HCT116 (cell line): ENCODE data around the gene PHYKPL.

Experiments
- ATF3 ChIP-seq: IDR thresholded peaks from 2 replicates; pipeline ENCODE4 v1.6.1; 2012
- CTCF ChIP-seq, 3 experiments: fragments of 200-600 bp in 1 of 3; sonication (generic) in 1 of 3; IDR thresholded peaks in 2 of 3; conservative IDR thresholded peaks in 1 of 3; 2 replicates each; pipeline ENCODE4 v1.5.1; 2012 to 2017; ENCODE audit warnings: low read depth in 2 of 3, low read length in 2 of 3, antibody characterized with exemption in 1 of 3, borderline replicate concordance in 1 of 3, control low read depth in 1 of 3, mild to moderate bottlenecking in 1 of 3, mixed read lengths in 1 of 3, mixed run types in 1 of 3, moderate library complexity in 1 of 3; ENCODE audit not compliant: insufficient read depth in 1 of 3
- EGR1 ChIP-seq: IDR thresholded peaks from 2 replicates; pipeline ENCODE4 v1.6.1; 2012; ENCODE audit warnings: low read depth
- EZH2 ChIP-seq: fragments of 200-600 bp; sonication (generic); IDR thresholded peaks from 2 replicates; pipeline ENCODE4 v1.6.1; 2017; ENCODE audit warnings: antibody characterized with exemption, mixed run types
- EZH2phosphoT487 ChIP-seq: fragments of 200-600 bp; IDR thresholded peaks from 2 replicates; pipeline ENCODE4 v1.6.1; 2018; ENCODE audit warnings: antibody characterized with exemption, borderline replicate concordance
- JUND ChIP-seq: IDR thresholded peaks from 2 replicates; pipeline ENCODE4 v1.6.1; 2012
- POLR2A ChIP-seq: IDR thresholded peaks from 2 replicates; pipeline ENCODE4 v1.7.0; 2011; ENCODE audit warnings: borderline replicate concordance; ENCODE audit not compliant: insufficient read depth, insufficient read length; ENCODE audit errors: extremely low read depth
- REST ChIP-seq: IDR thresholded peaks from 2 replicates; pipeline ENCODE4 v1.6.1; 2012; ENCODE audit warnings: low read depth
- SP1 ChIP-seq: IDR thresholded peaks from 2 replicates; pipeline ENCODE4 v1.6.1; 2012; ENCODE audit warnings: low read depth
- YY1 ChIP-seq: IDR thresholded peaks from 2 replicates; pipeline ENCODE4 v1.6.1; 2011; ENCODE audit warnings: low read length, low read depth, moderate library complexity, mild to moderate bottlenecking; ENCODE audit not compliant: insufficient replicate concordance; ENCODE audit errors: extremely low read depth

GRCh38 chr5:178208540-178209227, 23.9 kb downstream of the PHYKPL start:
- TF ChIP-seq YY1 (no peak), EZH2phosphoT487 (no peak), CTCF (IDR thresholded peaks at IDR 0.05 in 2 of 3, conservative IDR thresholded peaks at IDR 0.05 in 1 of 3; ENCODE audit: borderline replicate concordance in 1 of 3, insufficient read depth in 1 of 3, low read depth in 2 of 3, low read length in 2 of 3) (peak in 2 of 3 experiments; percentile 30 to 49; a peak in 3 of 6 replicates), POLR2A (no peak), SP1 (no peak), ATF3 (no peak), EGR1 (no peak), JUND (no peak), EZH2 (no peak), REST (no peak)
